BJ (cell line): ENCODE results near the gene CALD1. TPM values are rescaled to one million over a fixed set of nuclear protein-coding genes. Genes with fewer than 3 reads are reported as not detected.

Experiments
- CTCF ChIA-PET: fragments of 350-600 bp; formaldehyde crosslinking; extraction: SDS; loops from one replicate; lab custom pipeline; 2021; ENCODE audit warnings: antibody characterized with exemption, inconsistent platforms; lab: Yijun Ruan, JAX
- POLR2A ChIA-PET: fragments of 300-600 bp; sonication (Branson Sonifier 250); formaldehyde crosslinking; extraction: SDS; loops from one replicate; lab custom pipeline; 2021; ENCODE audit warnings: antibody characterized with exemption; lab: Charles Lee
- DNase-seq: peaks from one replicate; pipeline ENCODE4 v3.0.0-alpha.2; 2011; ENCODE audit warnings: low read depth
- H3K27me3 ChIP-seq: 2 replicates; pipeline ENCODE4 v1.6.0; 2011; ENCODE audit warnings: low read length; ENCODE audit not compliant: control insufficient read depth, insufficient read depth
- H3K36me3 ChIP-seq: 2 replicates; pipeline ENCODE4 v1.5.1; 2011; ENCODE audit warnings: low read length; ENCODE audit not compliant: control insufficient read depth, insufficient read depth
- H3K4me3 ChIP-seq: 2 replicates; pipeline ENCODE4 v1.5.1; 2011; ENCODE audit warnings: low read depth, mild to moderate bottlenecking, control low read depth, low read length
- polyA plus RNA-seq: library from polyadenylated mRNA; depleted of rRNA; stranded (reverse); fragments of >200 nt; gene quantifications from 2 replicates; pipeline ENCODE4 v1.2.3, GENCODE V29; 2011
- TF ChIP-seq, protein P1 (sequence below): IDR thresholded peaks from 2 replicates; pipeline ENCODE4 v1.5.1; 2011; ENCODE audit warnings: low read depth, mild to moderate bottlenecking, control low read depth, inconsistent platforms, low read length, moderate library complexity; ENCODE audit not compliant: insufficient read depth

Gene CALD1
- polyA plus RNA-seq, 1 experiment, result 1,629 TPM

DNA sequence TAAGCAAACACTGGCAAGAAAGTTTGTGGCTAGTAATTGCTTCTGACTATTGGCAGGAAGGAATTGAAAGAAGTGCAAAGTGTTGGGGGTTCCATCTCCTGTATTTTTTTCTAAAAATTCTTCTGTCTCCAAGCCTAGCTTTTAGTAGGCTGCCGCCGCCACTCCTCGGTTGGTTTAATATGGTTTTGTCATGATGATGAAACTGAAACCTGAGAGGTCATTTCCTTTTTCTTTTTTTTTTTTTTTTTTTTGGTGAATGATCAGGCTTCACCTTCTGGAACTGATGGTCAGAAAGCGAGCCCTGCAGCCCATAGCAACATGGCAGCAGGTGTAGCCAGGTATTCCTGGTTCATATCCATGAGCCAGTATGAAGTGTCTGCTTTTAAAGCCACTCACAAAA is 131.5 kb downstream of the CALD1 start:
- Histone ChIP-seq H3K27me3 (no peaks in the 10 kb centered on the region), H3K4me3 (no peak overlapping the region), H3K36me3 (peaks cover 8% of the 10 kb centered on the region)
- TF ChIP-seq, protein P1, sequence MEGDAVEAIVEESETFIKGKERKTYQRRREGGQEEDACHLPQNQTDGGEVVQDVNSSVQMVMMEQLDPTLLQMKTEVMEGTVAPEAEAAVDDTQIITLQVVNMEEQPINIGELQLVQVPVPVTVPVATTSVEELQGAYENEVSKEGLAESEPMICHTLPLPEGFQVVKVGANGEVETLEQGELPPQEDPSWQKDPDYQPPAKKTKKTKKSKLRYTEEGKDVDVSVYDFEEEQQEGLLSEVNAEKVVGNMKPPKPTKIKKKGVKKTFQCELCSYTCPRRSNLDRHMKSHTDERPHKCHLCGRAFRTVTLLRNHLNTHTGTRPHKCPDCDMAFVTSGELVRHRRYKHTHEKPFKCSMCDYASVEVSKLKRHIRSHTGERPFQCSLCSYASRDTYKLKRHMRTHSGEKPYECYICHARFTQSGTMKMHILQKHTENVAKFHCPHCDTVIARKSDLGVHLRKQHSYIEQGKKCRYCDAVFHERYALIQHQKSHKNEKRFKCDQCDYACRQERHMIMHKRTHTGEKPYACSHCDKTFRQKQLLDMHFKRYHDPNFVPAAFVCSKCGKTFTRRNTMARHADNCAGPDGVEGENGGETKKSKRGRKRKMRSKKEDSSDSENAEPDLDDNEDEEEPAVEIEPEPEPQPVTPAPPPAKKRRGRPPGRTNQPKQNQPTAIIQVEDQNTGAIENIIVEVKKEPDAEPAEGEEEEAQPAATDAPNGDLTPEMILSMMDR, result no peak
- DNase-seq, result no peak
- CTCF ChIA-PET, result no interaction called here
- POLR2A ChIA-PET, result no interaction called here

DNA sequence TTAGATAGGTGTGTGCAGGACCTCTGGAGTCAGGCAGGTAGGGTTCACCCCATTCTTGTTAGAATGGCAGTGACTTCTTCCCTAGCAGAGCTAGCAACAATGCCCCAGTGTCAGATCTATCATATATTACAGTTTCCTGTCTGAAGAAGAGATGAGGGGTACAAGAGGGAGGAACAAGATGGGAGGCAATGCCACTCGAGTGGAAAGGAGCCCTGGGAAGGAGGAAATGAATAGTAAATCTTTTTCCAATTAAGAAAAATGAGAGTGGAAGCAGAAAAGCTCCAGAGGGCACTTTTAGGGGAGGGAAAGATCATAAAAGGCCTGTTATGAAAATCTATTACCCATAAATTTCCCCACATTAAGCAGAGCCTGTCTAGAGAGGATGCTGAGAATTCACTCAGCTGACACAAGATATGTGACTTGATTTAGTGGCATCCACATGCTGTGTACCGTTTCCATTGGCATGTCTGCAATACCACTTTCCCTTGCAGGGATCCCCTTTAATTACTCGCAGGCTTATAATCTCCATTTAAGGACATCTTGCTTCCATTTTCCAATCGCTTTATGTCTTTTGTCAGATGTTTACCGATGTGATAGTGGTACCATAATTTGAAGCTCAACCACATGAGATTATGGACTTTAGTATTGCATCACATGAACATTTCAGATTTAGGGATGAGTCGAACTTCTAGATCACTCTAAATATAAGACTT is 136.9 kb downstream of the CALD1 start:
- ChIA-PET CTCF (interaction anchor here (0.6 to 1.9 kb wide), 4 partner anchors 8 to 348 kb away, joined by 3 to 5 read pairs (median 3); partner anchors contain the start of gene AGBL3), POLR2A (interaction anchor here (0.6 to 0.8 kb wide), 2 partner anchors 11 to 222 kb away, joined by 4 to 5 read pairs; no protein-coding TSS in a partner anchor)
- TF ChIP-seq, protein P1, result no peak
- DNase-seq, result peak; percentile 34
- Histone ChIP-seq H3K4me3 (no peak overlapping the region), H3K27me3 (no peaks in the 10 kb centered on the region), H3K36me3 (peaks cover 6% of the 10 kb centered on the region)

DNA sequence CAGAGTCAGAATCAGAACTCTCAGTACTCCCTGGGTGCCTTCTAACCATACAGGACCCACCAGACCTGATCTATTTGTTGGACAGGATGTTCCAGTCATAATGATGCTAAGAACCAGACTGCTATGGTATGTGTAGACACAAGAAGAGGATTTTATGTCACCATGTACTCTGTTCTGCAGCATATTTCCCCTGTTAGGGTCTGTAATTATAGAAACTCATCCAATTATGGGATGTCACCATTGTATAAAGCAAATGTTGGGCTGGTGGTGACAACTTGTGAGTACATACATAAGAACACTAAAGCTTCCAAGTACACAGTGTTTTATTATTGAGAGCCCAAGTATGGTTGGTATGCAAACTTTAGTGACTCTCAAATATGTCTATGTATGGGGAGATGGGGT is 139.8 kb downstream of the CALD1 start:
- Histone ChIP-seq H3K27me3 (no peaks in the 10 kb centered on the region), H3K36me3 (0 out of 2 replicates have a peak, but pooled peaks cover 1% of the 10 kb centered on the region), H3K4me3 (no peak overlapping the region)
- CTCF ChIA-PET, result interaction anchor here (0.6 kb wide), 1 partner anchor 1069 kb away, joined by 4 read pairs; no protein-coding TSS in a partner anchor
- DNase-seq, result no peak
- TF ChIP-seq, protein P1, result no peak
- POLR2A ChIA-PET, result no interaction called here

DNA sequence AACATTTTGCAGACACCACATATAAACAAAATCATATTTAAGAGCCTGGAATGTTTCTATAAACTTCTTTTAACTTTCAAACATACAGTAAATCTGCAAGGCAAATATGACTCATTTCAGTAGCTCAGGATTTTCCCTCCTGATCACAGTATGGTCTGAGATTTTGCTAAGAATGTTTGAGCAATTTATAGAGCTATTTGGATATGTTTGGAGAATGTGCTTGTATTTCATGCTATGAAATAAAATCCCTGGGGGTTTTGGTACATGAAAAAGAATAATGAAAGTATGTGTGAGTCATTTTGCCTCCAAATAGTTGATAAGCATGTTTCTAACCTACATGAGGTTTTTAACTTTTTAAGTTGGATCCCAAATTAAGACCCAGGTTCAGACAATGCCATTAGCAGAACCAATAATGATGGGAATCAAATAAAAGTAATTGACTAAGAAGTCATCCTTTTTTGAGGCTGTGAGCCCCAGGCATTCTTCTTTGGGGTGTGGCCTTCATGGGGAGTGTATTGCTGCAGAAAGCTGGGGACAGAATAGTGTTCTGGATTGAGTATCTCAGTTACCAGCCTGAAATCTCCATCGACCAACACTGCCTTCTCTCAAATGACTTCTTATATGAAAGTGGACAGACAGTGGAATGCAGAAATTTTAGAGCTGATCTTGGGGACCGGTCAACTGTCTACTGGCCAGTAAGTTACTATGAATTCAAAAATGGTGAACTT is 140.8 kb downstream of the CALD1 start:
- TF ChIP-seq, protein P1, result no peak
- peak; percentile 95 for DNase-seq
- no peak overlapping the region for H3K4me3 ChIP-seq
- POLR2A ChIA-PET, result interaction anchor here (0.5 to 1.1 kb wide), 6 partner anchors 22 to 621 kb away, joined by 3 to 7 read pairs (median 3); no protein-coding TSS in a partner anchor
- H3K36me3 ChIP-seq, result no peaks in the 10 kb centered on the region
- CTCF ChIA-PET, result interaction anchor here (0.7 to 0.8 kb wide), 2 partner anchors 15 to 20 kb away, joined by 3 to 5 read pairs; no protein-coding TSS in a partner anchor
- no peaks in the 10 kb centered on the region for H3K27me3 ChIP-seq
